ENCODE data around the gene PCDHGA11.
A peak's percentile ranks its signal among the peaks of the same experiment; 100 is the strongest.
"Not testable (repeated sequence)": the region's sequence is repeated elsewhere in the genome, so short reads cannot be mapped to it uniquely, and the experiment has no call there.

Gene PCDHGA11

GRCh38 chr5:141389153-141390042 is 31.5 kb upstream of the PCDHGA11 start:
- Histone ChIP-seq H3K27me3 (no peaks in the 10 kb centered on the region), H3K4me3 (ENCODE audit: low read depth, low read length) (no peak overlapping the region), H3K4me1 (no peaks in the 10 kb centered on the region), H3K36me3 (no peaks in the 10 kb centered on the region; the same call in 1 of the 2 replicates), H3K9me3 (no peaks in the 10 kb centered on the region)
- no peak for DNase-seq
- TF ChIP-seq CTCF (IDR thresholded peaks at IDR 0.05; ENCODE audit: low read depth, low read length) = no peak

DNA sequence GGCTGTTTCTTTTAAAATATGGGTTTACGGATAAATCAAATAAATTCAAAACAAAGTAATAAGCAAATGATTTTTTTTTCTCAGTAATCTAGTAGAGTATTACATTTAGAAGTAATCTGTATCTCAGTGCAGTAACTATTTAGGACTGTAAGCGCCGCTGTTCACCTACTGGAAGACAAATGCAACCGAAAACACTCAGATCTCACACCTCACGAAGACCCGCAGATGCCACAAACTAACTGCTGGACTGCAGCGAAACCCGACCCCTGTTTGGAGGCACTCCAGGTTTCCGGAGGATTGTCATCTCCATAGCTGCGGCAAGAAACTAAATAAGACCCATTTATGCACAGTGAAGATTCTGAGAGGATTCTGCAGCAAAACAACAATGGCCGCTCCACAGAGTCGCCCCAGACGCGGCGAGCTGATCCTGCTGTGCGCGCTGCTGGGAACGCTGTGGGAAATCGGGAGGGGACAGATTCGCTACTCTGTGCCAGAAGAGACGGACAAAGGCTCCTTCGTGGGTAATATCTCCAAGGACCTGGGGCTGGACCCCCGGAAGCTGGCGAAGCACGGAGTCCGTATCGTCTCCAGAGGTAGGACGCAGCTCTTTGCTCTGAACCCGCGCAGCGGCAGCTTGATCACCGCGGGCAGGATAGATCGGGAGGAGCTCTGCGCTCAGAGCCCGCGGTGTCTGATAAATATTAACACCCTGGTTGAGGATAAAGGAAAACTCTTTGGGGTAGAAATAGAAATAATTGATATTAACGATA is 28.2 kb upstream of the PCDHGA11 start, which contains the start of gene PCDHGA8:
Gene PCDHGA8, plus strand, starts transcription at position 205 of the 770 bp plus-strand sequence. Its CDS starts 181 bp downstream, at position 386.
- no peak within 1 kb of the TSS for H3K4me3 ChIP-seq (ENCODE audit: low read depth, low read length)
- no peaks in the 10 kb centered on the region for H3K36me3 ChIP-seq
- no peak for DNase-seq
- peak; percentile 24 for TF ChIP-seq CTCF (IDR thresholded peaks at IDR 0.05; ENCODE audit: low read depth, low read length)
- no peaks in the 10 kb centered on the region for H3K4me1 ChIP-seq
- H3K27me3 ChIP-seq = no peaks in the 10 kb centered on the region
- no peaks in the 10 kb centered on the region for H3K9me3 ChIP-seq

DNA sequence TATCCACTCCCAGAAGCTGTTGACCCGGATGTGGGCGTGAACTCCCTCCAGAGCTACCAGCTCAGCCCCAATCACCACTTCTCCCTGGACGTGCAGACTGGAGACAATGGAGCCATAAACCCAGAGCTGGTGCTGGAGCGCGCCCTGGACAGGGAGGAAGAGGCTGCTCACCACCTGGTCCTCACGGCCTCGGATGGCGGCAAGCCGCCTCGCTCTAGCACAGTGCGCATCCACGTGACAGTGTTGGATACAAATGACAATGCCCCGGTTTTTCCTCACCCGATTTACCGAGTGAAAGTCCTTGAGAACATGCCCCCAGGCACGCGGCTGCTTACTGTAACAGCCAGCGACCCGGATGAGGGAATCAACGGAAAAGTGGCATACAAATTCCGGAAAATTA is 27.6 kb upstream of the PCDHGA11 start:
- TF ChIP-seq CTCF (IDR thresholded peaks at IDR 0.05; ENCODE audit: low read depth, low read length) = no peak
- Histone ChIP-seq H3K27me3 (no peaks in the 10 kb centered on the region), H3K4me1 (no peaks in the 10 kb centered on the region), H3K36me3 (no peaks in the 10 kb centered on the region), H3K4me3 (ENCODE audit: low read depth, low read length) (no peak overlapping the region), H3K9me3 (no peaks in the 10 kb centered on the region)
- no peak for DNase-seq

DNA sequence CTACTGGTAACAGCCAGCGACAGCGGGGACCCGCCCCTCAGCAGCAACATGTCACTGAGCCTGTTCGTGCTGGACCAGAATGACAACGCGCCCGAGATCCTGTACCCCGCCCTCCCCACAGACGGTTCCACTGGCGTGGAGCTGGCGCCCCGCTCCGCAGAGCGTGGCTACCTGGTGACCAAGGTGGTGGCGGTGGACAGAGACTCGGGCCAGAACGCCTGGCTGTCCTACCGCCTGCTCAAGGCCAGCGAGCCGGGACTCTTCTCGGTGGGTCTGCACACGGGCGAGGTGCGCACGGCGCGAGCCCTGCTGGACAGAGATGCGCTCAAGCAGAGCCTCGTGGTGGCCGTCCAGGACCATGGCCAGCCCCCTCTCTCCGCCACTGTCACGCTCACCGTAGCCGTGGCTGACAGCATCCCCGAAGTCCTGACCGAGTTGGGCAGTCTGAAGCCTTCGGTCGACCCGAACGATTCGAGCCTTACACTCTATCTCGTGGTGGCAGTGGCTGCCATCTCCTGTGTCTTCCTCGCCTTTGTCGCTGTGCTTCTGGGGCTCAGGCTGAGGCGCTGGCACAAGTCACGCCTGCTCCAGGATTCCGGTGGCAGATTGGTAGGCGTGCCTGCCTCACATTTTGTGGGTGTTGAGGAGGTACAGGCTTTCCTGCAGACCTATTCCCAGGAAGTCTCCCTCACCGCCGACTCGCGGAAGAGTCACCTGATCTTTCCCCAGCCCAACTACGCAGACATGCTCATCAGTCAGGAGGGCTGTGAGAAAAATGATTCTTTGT is 26.3 kb upstream of the PCDHGA11 start:
- DNase-seq; H3K9me3 ChIP-seq; H3K4me3 ChIP-seq (ENCODE audit: low read depth, low read length); H3K27me3 ChIP-seq; H3K36me3 ChIP-seq; H3K4me1 ChIP-seq: not testable (repeated sequence)

DNA sequence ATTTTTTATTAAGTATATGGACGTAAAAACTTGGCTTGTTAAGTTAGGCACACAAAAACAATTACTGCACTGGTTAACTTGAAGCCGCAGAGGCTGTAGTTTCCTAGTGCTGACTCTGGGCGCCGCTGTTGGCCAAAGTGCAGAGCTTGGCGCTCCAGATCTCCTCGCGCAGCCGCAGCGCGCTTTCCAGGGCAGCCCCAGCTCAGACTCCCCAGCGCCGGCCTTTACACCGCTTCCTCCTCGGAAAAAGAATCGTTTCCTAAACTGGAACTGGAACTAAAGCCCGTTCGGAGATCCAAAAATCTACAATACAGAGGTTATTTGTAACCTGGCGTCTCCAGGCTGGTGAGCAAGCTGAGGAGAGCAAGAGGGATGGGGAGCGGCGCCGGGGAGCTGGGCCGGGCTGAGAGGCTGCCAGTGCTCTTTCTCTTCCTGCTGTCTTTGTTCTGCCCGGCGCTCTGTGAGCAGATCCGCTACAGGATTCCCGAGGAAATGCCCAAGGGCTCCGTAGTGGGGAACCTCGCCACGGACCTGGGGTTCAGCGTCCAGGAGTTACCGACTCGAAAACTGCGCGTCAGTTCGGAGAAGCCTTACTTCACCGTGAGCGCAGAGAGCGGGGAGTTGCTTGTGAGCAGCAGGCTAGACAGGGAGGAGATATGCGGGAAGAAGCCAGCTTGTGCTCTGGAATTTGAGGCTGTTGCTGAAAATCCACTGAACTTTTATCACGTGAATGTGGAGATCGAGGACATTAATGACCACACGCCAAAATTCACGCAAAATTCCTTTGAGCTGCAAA is 22.9 kb upstream of the PCDHGA11 start, which contains the start of gene PCDHGB5:
Gene PCDHGB5, plus strand, starts transcription at position 192 of the 796 bp plus-strand sequence. Its CDS starts 181 bp downstream, at position 373.
- not testable (repeated sequence) for H3K36me3 ChIP-seq; H3K27me3 ChIP-seq; H3K4me1 ChIP-seq; DNase-seq; H3K4me3 ChIP-seq (ENCODE audit: low read depth, low read length); H3K9me3 ChIP-seq

DNA sequence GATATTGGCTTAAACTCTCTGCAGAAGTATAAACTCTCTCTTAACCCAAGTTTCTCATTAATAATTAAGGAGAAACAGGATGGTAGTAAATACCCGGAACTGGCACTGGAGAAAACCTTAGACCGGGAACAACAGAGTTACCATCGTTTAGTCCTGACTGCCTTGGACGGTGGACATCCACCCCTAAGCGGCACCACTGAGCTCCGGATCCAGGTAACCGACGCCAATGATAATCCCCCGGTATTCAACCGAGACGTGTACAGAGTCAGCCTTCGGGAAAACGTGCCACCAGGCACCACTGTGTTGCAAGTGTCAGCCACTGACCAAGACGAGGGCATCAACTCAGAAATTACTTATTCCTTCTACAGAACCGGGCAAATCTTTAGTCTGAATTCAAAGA is 22.2 kb upstream of the PCDHGA11 start:
- H3K4me1 ChIP-seq = no peaks in the 10 kb centered on the region
- TF ChIP-seq CTCF (IDR thresholded peaks at IDR 0.05; ENCODE audit: low read depth, low read length) = no peak
- H3K36me3 ChIP-seq = no peaks in the 10 kb centered on the region; the same call in none of the 2 replicates
- H3K4me3 ChIP-seq (ENCODE audit: low read depth, low read length) = no peak overlapping the region
- no peaks in the 10 kb centered on the region for H3K9me3 ChIP-seq
- no peaks in the 10 kb centered on the region for H3K27me3 ChIP-seq
- DNase-seq = no peak

Data from BE2C (cell line).